Immature natural killer cell (primary cell): ENCODE results near the gene TEF. TPM values are rescaled to one million over a fixed set of nuclear protein-coding genes. Genes with fewer than 3 reads are reported as not detected.
A peak's percentile ranks its signal among the peaks of the same experiment; 100 is the strongest.

ENCODE experiments used
- DNase-seq, 3 donors: peaks; one replicate each; pipeline ENCODE4 v3.0.0; 2022; ENCODE audit warnings: mixed read lengths in 1 of 3
- H3K27ac Mint-ChIP-seq, 6 donors: one replicate each; pipeline ENCODE4 v1.8.0; 2020; ENCODE audit warnings: mixed read lengths in 6 of 6, mild to moderate bottlenecking in 5 of 6, inconsistent platforms in 4 of 6, moderate library complexity in 3 of 6
- H3K27me3 Mint-ChIP-seq, 3 donors: one replicate each; pipeline ENCODE4 v1.8.0; 2020 to 2021; ENCODE audit warnings: low read depth in 3 of 3, mild to moderate bottlenecking in 3 of 3, mixed read lengths in 3 of 3, moderate library complexity in 3 of 3, inconsistent platforms in 1 of 3
- H3K36me3 Mint-ChIP-seq, 3 donors: one replicate each; pipeline ENCODE4 v1.8.0; 2020; ENCODE audit warnings: mixed read lengths in 3 of 3, inconsistent platforms in 2 of 3, mild to moderate bottlenecking in 2 of 3
- H3K4me1 Mint-ChIP-seq, 2 donors: one replicate each; pipeline ENCODE4 v1.8.0; 2020; ENCODE audit warnings: inconsistent platforms in 2 of 2, mild to moderate bottlenecking in 2 of 2, mixed read lengths in 2 of 2, moderate library complexity in 1 of 2
- H3K4me3 Mint-ChIP-seq, 5 donors: one replicate each; pipeline ENCODE4 v1.8.0; 2020; ENCODE audit warnings: mild to moderate bottlenecking in 5 of 5, mixed read lengths in 5 of 5, inconsistent platforms in 3 of 5, moderate library complexity in 3 of 5
- H3K9me3 Mint-ChIP-seq, 6 donors: one replicate each; pipeline ENCODE4 v1.8.0; 2020; ENCODE audit warnings: mild to moderate bottlenecking in 6 of 6, mixed read lengths in 6 of 6, inconsistent platforms in 4 of 6, moderate library complexity in 3 of 6
- polyA plus RNA-seq, 3 donors: library from polyadenylated mRNA; unstranded; fragments of 300-500 nt; fragmentation: Illumina TruSeq; gene quantifications; one replicate each; pipeline ENCODE4 v1.2.3, GENCODE V29; 2021

The TEF gene
- polyA plus RNA-seq, 3 donors from 2014 or later = 1.4 to 3.8 (median 1.8) TPM

DNA sequence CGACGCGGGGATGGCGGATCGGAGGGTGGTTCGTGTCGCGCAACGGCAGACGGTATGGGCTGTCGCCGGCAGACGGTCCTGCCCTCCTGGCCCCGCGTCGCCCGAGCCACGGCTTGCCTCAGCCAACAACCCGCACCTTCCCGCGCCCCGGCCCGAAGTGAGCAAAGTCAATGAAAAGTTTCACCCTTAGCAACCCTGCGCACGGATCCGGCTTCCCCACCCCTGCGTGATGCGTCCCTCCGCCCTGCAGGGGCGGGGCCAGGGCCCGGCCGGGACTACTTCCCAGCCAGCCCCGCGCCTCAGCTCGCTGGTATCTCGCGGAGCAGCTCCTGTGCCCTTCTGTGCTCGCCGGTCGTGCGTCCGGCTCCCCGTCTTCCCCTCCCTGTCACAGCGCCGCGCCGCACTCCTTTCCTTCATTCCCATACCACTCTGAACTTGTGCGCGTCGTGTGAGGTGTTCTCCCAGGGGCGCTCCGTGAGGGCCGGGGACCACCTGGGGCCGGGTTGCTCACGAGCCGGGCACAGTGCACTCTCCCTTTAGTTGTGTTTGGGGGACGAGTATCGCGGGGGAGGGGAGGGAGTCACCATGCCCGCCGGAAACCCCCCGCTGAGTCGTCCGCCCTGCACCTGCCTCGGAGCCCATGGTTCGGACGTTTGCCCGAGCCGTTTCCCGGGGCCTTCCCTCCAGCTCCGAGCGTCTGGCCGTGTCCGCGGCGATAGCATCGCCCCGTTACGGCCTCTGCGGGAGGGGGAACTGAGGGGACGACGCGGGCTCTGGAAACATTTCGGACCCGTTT is 65.1 kb downstream of the TEF start, which contains the start of gene TOB2:
TSS of gene TOB2 (minus strand) at position 163 of the 796 bp plus-strand sequence. CDS start 9,456 bp downstream, outside the sequence.
- no peaks in the 10 kb centered on the region for H3K9me3 Mint-ChIP-seq
- peak; percentile 93 to 94 (median 93) for DNase-seq
- peak within 1 kb of the TSS; percentile 89 to 99 (median 96) for H3K4me3 Mint-ChIP-seq
- peaks cover 36 to 46% of the 10 kb centered on the region in 2 donors for H3K4me1 Mint-ChIP-seq
- peaks cover 18 to 38% (median 27%) of the 10 kb centered on the region in 3 donors for H3K27me3 Mint-ChIP-seq
- H3K27ac Mint-ChIP-seq = peak within 1 kb of the TSS; percentile 94 to 99 (median 96)
- H3K36me3 Mint-ChIP-seq = no peaks in the 10 kb centered on the region

DNA sequence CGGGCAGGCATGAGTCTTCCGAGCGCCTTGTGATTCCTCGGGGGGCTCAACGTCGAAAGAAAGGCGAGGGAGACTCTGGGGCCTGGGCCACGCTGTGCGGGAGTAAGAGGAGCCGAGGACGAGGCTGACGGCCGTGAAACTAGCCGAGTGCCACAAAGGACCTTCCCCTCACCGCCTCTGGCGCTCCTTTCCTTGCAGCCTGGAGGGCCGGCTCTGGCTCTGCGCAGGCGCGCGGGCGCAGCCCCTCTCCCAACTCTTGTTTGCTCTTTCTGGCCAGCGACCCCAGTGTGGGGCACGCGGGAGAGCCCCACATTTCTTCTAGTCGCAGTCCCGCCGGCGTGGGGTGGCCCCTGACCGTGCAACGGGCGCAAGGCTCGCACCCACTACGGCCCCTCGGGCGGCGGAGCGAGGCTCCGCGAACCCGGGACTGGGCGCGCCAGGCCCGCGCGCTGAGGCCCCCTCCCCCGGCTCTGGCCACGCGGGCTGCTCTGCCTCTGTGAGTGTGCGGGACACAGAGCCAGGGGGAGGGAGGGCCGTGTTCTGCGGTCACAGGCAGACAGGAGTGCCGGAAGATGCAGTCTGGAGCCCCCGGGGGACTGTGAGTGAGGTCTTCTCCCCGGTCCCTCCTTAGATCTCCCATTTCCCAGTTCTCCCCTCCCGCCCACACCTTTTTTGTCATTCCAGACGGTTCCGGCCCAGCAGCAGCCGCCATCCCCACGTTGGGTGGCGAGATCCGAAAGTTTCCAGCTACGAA is 65.9 kb downstream of the TEF start:
- Mint-ChIP-seq H3K4me1 (peaks cover 35 to 40% of the 10 kb centered on the region in 2 donors), H3K27me3 (peaks cover 18 to 38% (median 27%) of the 10 kb centered on the region in 3 donors), H3K4me3 (peak overlapping the region; percentile 89 to 99 (median 96)), H3K9me3 (no peaks in the 10 kb centered on the region), H3K36me3 (no peaks in the 10 kb centered on the region), H3K27ac (peak overlapping the region; percentile 94 to 99 (median 96))
- peak; percentile 54 to 62 (median 59) for DNase-seq

DNA sequence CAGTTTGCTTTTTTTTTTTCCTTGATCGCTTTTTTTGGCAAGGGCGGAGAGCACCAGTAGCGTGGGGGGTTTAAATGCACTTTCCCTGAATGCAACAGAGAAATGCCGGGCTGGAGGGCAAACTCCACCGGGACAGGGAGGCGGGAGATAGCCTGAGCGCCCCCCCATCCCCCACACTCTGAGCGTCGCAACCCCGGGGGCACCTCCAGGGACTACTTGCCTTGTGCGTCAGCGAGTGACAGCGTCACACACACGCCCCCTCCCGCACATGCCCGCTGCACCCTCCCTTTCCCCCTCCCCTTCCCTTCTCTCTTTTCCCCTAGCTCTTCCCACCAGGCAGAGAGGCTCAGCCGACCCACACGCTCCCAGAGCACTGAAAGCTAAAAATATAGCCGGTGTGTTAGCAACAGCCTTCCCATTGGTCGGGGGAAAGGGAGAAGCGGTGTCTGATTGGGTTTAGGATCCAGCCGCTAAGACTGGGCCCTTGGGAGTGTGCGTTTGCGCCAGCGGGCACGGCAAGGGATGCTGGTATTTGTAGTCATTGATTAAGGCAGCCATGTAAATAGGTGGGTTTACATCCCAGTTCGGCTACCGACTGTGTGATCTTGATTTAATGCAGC is 66.6 kb downstream of the TEF start:
- peaks cover 18 to 38% (median 27%) of the 10 kb centered on the region in 3 donors for H3K27me3 Mint-ChIP-seq
- DNase-seq = peak; percentile 88 to 89 (median 89)
- H3K9me3 Mint-ChIP-seq = no peaks in the 10 kb centered on the region
- H3K27ac Mint-ChIP-seq = peak overlapping the region; percentile 91 to 99 (median 96)
- peaks cover 28 to 33% of the 10 kb centered on the region in 2 donors for H3K4me1 Mint-ChIP-seq
- H3K36me3 Mint-ChIP-seq = no peaks in the 10 kb centered on the region
- H3K4me3 Mint-ChIP-seq = peak overlapping the region; percentile 89 to 99 (median 96)

Other genes with a start within 250 kb of the TEF start
- 10 to 100 TPM; 26.6 to 32.2 (median 30.5) TPM for gene L3MBTL2, start 176.6 kb upstream of the TEF start, polyA plus RNA-seq
- under 1 TPM in 2 of 3 donors, not detected in 1; 0.32 to 0.90 TPM for gene CHADL, start 141.0 kb upstream of the TEF start, polyA plus RNA-seq
- gene RANGAP1, start 95.8 kb upstream of the TEF start, polyA plus RNA-seq = 10 to 100 TPM; 10.4 to 29.9 (median 15.6) TPM
- 1 to 10 TPM in 1 of 3 donors, under 1 TPM in 1, not detected in 1; 0.33 to 2.4 TPM for gene ZC3H7B, start 80.4 kb upstream of the TEF start, polyA plus RNA-seq
- gene TOB2, start 64.9 kb downstream of the TEF start, polyA plus RNA-seq = 10 to 100 TPM in 1 of 3 donors, 1 to 10 TPM in 2; 5.9 to 23.6 (median 8.6) TPM
- 10 to 100 TPM; 26.4 to 31.0 (median 29.9) TPM for gene PHF5A, start 86.8 kb downstream of the TEF start, polyA plus RNA-seq
- 100 to 1,000 TPM in 2 of 3 donors, 10 to 100 TPM in 1; 77.1 to 115 (median 111) TPM for gene ACO2, start 87.2 kb downstream of the TEF start, polyA plus RNA-seq
- gene POLR3H, start 162.5 kb downstream of the TEF start, polyA plus RNA-seq = 10 to 100 TPM in 2 of 3 donors, 1 to 10 TPM in 1; 9.2 to 15.4 (median 15.0) TPM
- not detected for gene CSDC2, start 179.1 kb downstream of the TEF start, polyA plus RNA-seq
- 10 to 100 TPM; 24.1 to 31.6 (median 24.4) TPM for gene PMM1, start 207.9 kb downstream of the TEF start, polyA plus RNA-seq
- gene DESI1, start 239.1 kb downstream of the TEF start, polyA plus RNA-seq = 10 to 100 TPM; 10.4 to 18.6 (median 11.4) TPM
- gene XRCC6, start 239.4 kb downstream of the TEF start, polyA plus RNA-seq = 100 to 1,000 TPM; 351 to 473 (median 385) TPM